Islet precursor cell (in vitro differentiated cells): ENCODE measurements around the gene CCDC186.
A peak's percentile ranks its signal among the peaks of the same experiment; 100 is the strongest.

Source experiments
- DNase-seq: peaks from one replicate; pipeline ENCODE4 v3.0.0-alpha.2; 2018

Gene CCDC186

GRCh38 chr10:114103284-114103683 lies 70.7 kb downstream of the CCDC186 start:
- no peak for DNase-seq

GRCh38 chr10:114102256-114102655 lies 71.7 kb downstream of the CCDC186 start:
- no peak for DNase-seq

GRCh38 chr10:114100848-114101741 lies 72.9 kb downstream of the CCDC186 start:
- peak; percentile 75 for DNase-seq

GRCh38 chr10:114096864-114097263 lies 77.1 kb downstream of the CCDC186 start:
- DNase-seq = no peak

- no peak for DNase-seq
These were observed 78.3 kb downstream of the CCDC186 start for GRCh38 chr10:114095559-114096337.

- DNase-seq = no peak
These were observed 79.2 kb downstream of the CCDC186 start for GRCh38 chr10:114094795-114095194.

GRCh38 chr10:114087655-114088054 lies 86.3 kb downstream of the CCDC186 start:
- DNase-seq = no peak

- DNase-seq = no peak
These were observed 86.7 kb downstream of the CCDC186 start for GRCh38 chr10:114087255-114087654.

- no peak for DNase-seq
These were observed 89.8 kb downstream of the CCDC186 start for GRCh38 chr10:114084215-114084614.

GRCh38 chr10:114083040-114083439 lies 91.0 kb downstream of the CCDC186 start:
- no peak for DNase-seq

GRCh38 chr10:114081911-114082583 lies 92.0 kb downstream of the CCDC186 start:
- no peak for DNase-seq

- DNase-seq = no peak
These were observed 94.6 kb downstream of the CCDC186 start for GRCh38 chr10:114079421-114079820.

GRCh38 chr10:114078346-114078745 lies 95.7 kb downstream of the CCDC186 start:
- no peak for DNase-seq

- no peak for DNase-seq
These were observed 96.2 kb downstream of the CCDC186 start for GRCh38 chr10:114077815-114078219.

GRCh38 chr10:114077347-114077746 lies 96.7 kb downstream of the CCDC186 start:
- DNase-seq = no peak

- no peak for DNase-seq
These were observed 98.9 kb downstream of the CCDC186 start for GRCh38 chr10:114075093-114075492.

- no peak for DNase-seq
These were observed 100.4 kb downstream of the CCDC186 start for GRCh38 chr10:114073395-114074186.

GRCh38 chr10:114071178-114071577 lies 102.8 kb downstream of the CCDC186 start:
- DNase-seq = no peak
